ENCODE data around the gene TBX2.

DNA sequence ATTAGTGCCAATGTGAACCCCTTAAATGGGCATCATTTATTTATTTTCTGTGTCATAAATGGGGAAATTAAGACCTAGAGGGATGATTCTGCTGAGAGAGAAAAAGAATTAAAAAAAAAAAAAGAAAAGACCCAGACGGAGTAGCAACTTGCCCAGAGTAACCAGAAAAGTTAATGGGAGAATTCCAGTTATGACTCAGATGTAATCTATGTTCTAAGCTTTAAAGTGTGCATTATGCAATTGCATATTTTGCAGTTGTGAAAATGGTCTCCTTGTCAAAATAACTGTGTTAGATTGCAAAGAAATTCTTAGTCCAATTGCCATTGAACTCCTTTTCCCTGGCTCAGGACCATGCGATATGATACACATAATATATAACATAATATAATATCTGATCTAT, 38.6 kb upstream of the TBX2 start:
- no peak for TF ChIP-seq CTCF (IDR thresholded peaks at IDR 0.05)
- TF ChIP-seq POLR2A (IDR thresholded peaks at IDR 0.05), result no peak
- peak in 1 of 2 donors; percentile 11 for TF ChIP-seq POLR2AphosphoS5 (IDR thresholded peaks at IDR 0.05; ENCODE audit: insufficient read depth in 1 of 2, low read depth in 1 of 2)
